ENCODE data around the gene CAVIN3.

Gene CAVIN3

GRCh38 chr11:6320411-6321155 is at the start of gene CAVIN3:
Gene CAVIN3, minus strand, starts transcription at chr11:6320501. Its CDS starts 25 bp downstream, at chr11:6320476.
- no peaks in the 10 kb centered on the region for H3K36me3 ChIP-seq (ENCODE audit: control insufficient read depth, insufficient read depth, low read length, severe bottlenecking)
- H3K4me1 ChIP-seq (ENCODE audit: control insufficient read depth, insufficient read depth, low read length), result peaks cover 52% of the 10 kb centered on the region
- H3K27me3 ChIP-seq (replicated peaks; ENCODE audit: control insufficient read depth, insufficient read depth, low read length), result no peaks in the 10 kb centered on the region
- peak; percentile 92 for DNase-seq (ENCODE audit: low read depth)
- no peaks in the 10 kb centered on the region for H3K9me3 ChIP-seq (ENCODE audit: control insufficient read depth, low read length)
- peak within 1 kb of the TSS; percentile 93 for H3K4me3 ChIP-seq (ENCODE audit: low read length)
- H3K9ac ChIP-seq (ENCODE audit: low read length), result peak within 1 kb of the TSS; percentile 98

- Histone ChIP-seq H3K4me3 (ENCODE audit: low read length) (no peak overlapping the region), H3K36me3 (ENCODE audit: control insufficient read depth, insufficient read depth, low read length, severe bottlenecking) (no peaks in the 10 kb centered on the region), H3K9me3 (ENCODE audit: control insufficient read depth, low read length) (no peaks in the 10 kb centered on the region), H3K27me3 (replicated peaks; ENCODE audit: control insufficient read depth, insufficient read depth, low read length) (peaks cover 5% of the 10 kb centered on the region), H3K4me1 (ENCODE audit: control insufficient read depth, insufficient read depth, low read length) (peaks cover 1% of the 10 kb centered on the region), H3K9ac (ENCODE audit: low read length) (no peak overlapping the region)
- DNase-seq (ENCODE audit: low read depth), result no peak
Observed at GRCh38 chr11:6365659-6366058, 45.4 kb upstream of the CAVIN3 start.

- Histone ChIP-seq H3K27me3 (replicated peaks; ENCODE audit: control insufficient read depth, insufficient read depth, low read length) (peaks cover 5% of the 10 kb centered on the region), H3K4me1 (ENCODE audit: control insufficient read depth, insufficient read depth, low read length) (peaks cover 10% of the 10 kb centered on the region), H3K9ac (ENCODE audit: low read length) (no peak overlapping the region), H3K36me3 (ENCODE audit: control insufficient read depth, insufficient read depth, low read length, severe bottlenecking) (no peaks in the 10 kb centered on the region), H3K9me3 (ENCODE audit: control insufficient read depth, low read length) (no peaks in the 10 kb centered on the region), H3K4me3 (ENCODE audit: low read length) (no peak overlapping the region)
- peak; percentile 90 for DNase-seq (ENCODE audit: low read depth)
Observed at GRCh38 chr11:6362873-6363678, 42.8 kb upstream of the CAVIN3 start.

GRCh38 chr11:6362185-6362872 is 42.0 kb upstream of the CAVIN3 start:
- no peak for DNase-seq (ENCODE audit: low read depth)
- no peaks in the 10 kb centered on the region for H3K9me3 ChIP-seq (ENCODE audit: control insufficient read depth, low read length)
- H3K4me1 ChIP-seq (ENCODE audit: control insufficient read depth, insufficient read depth, low read length), result peaks cover 17% of the 10 kb centered on the region
- H3K9ac ChIP-seq (ENCODE audit: low read length), result no peak overlapping the region
- peaks cover 5% of the 10 kb centered on the region for H3K27me3 ChIP-seq (replicated peaks; ENCODE audit: control insufficient read depth, insufficient read depth, low read length)
- H3K36me3 ChIP-seq (ENCODE audit: control insufficient read depth, insufficient read depth, low read length, severe bottlenecking), result no peaks in the 10 kb centered on the region
- no peak overlapping the region for H3K4me3 ChIP-seq (ENCODE audit: low read length)

GRCh38 chr11:6360183-6360582 is 39.9 kb upstream of the CAVIN3 start:
- H3K9ac ChIP-seq (ENCODE audit: low read length), result no peak overlapping the region
- H3K27me3 ChIP-seq (replicated peaks; ENCODE audit: control insufficient read depth, insufficient read depth, low read length), result no peaks in the 10 kb centered on the region
- no peak overlapping the region for H3K4me3 ChIP-seq (ENCODE audit: low read length)
- no peaks in the 10 kb centered on the region for H3K9me3 ChIP-seq (ENCODE audit: control insufficient read depth, low read length)
- peaks cover 31% of the 10 kb centered on the region for H3K4me1 ChIP-seq (ENCODE audit: control insufficient read depth, insufficient read depth, low read length)
- H3K36me3 ChIP-seq (ENCODE audit: control insufficient read depth, insufficient read depth, low read length, severe bottlenecking), result no peaks in the 10 kb centered on the region
- DNase-seq (ENCODE audit: low read depth), result no peak

GRCh38 chr11:6357222-6357621 is 36.9 kb upstream of the CAVIN3 start:
- DNase-seq (ENCODE audit: low read depth), result peak; percentile 93
- peaks cover 31% of the 10 kb centered on the region for H3K4me1 ChIP-seq (ENCODE audit: control insufficient read depth, insufficient read depth, low read length)
- H3K36me3 ChIP-seq (ENCODE audit: control insufficient read depth, insufficient read depth, low read length, severe bottlenecking), result no peaks in the 10 kb centered on the region
- peak overlapping the region; percentile 24 for H3K4me3 ChIP-seq (ENCODE audit: low read length)
- peak overlapping the region; percentile 24 for H3K9ac ChIP-seq (ENCODE audit: low read length)
- H3K27me3 ChIP-seq (replicated peaks; ENCODE audit: control insufficient read depth, insufficient read depth, low read length), result no peaks in the 10 kb centered on the region
- no peaks in the 10 kb centered on the region for H3K9me3 ChIP-seq (ENCODE audit: control insufficient read depth, low read length)

- Histone ChIP-seq H3K9me3 (ENCODE audit: control insufficient read depth, low read length) (no peaks in the 10 kb centered on the region), H3K4me1 (ENCODE audit: control insufficient read depth, insufficient read depth, low read length) (peaks cover 31% of the 10 kb centered on the region), H3K4me3 (ENCODE audit: low read length) (peak overlapping the region; percentile 24), H3K36me3 (ENCODE audit: control insufficient read depth, insufficient read depth, low read length, severe bottlenecking) (no peaks in the 10 kb centered on the region), H3K27me3 (replicated peaks; ENCODE audit: control insufficient read depth, insufficient read depth, low read length) (no peaks in the 10 kb centered on the region), H3K9ac (ENCODE audit: low read length) (no peak overlapping the region)
- no peak for DNase-seq (ENCODE audit: low read depth)
Observed at GRCh38 chr11:6356503-6357055, 36.3 kb upstream of the CAVIN3 start.

- Histone ChIP-seq H3K9me3 (ENCODE audit: control insufficient read depth, low read length) (no peaks in the 10 kb centered on the region), H3K27me3 (replicated peaks; ENCODE audit: control insufficient read depth, insufficient read depth, low read length) (no peaks in the 10 kb centered on the region), H3K36me3 (ENCODE audit: control insufficient read depth, insufficient read depth, low read length, severe bottlenecking) (no peaks in the 10 kb centered on the region), H3K4me1 (ENCODE audit: control insufficient read depth, insufficient read depth, low read length) (peaks cover 23% of the 10 kb centered on the region), H3K4me3 (ENCODE audit: low read length) (no peak overlapping the region), H3K9ac (ENCODE audit: low read length) (no peak overlapping the region)
- DNase-seq (ENCODE audit: low read depth), result no peak
Observed at GRCh38 chr11:6354651-6355485, 34.6 kb upstream of the CAVIN3 start.

- Histone ChIP-seq H3K36me3 (ENCODE audit: control insufficient read depth, insufficient read depth, low read length, severe bottlenecking) (no peaks in the 10 kb centered on the region), H3K9ac (ENCODE audit: low read length) (no peak overlapping the region), H3K27me3 (replicated peaks; ENCODE audit: control insufficient read depth, insufficient read depth, low read length) (no peaks in the 10 kb centered on the region), H3K9me3 (ENCODE audit: control insufficient read depth, low read length) (no peaks in the 10 kb centered on the region), H3K4me3 (ENCODE audit: low read length) (no peak overlapping the region), H3K4me1 (ENCODE audit: control insufficient read depth, insufficient read depth, low read length) (peaks cover 21% of the 10 kb centered on the region)
- peak; percentile 75 for DNase-seq (ENCODE audit: low read depth)
Observed at GRCh38 chr11:6353367-6353987, 33.2 kb upstream of the CAVIN3 start.

- H3K9me3 ChIP-seq (ENCODE audit: control insufficient read depth, low read length), result no peaks in the 10 kb centered on the region
- no peak overlapping the region for H3K9ac ChIP-seq (ENCODE audit: low read length)
- H3K36me3 ChIP-seq (ENCODE audit: control insufficient read depth, insufficient read depth, low read length, severe bottlenecking), result no peaks in the 10 kb centered on the region
- no peaks in the 10 kb centered on the region for H3K27me3 ChIP-seq (replicated peaks; ENCODE audit: control insufficient read depth, insufficient read depth, low read length)
- no peak for DNase-seq (ENCODE audit: low read depth)
- H3K4me3 ChIP-seq (ENCODE audit: low read length), result no peak overlapping the region
- H3K4me1 ChIP-seq (ENCODE audit: control insufficient read depth, insufficient read depth, low read length), result peaks cover 9% of the 10 kb centered on the region
Observed at GRCh38 chr11:6351782-6352382, 31.6 kb upstream of the CAVIN3 start.
